GM19239 (cell line): ENCODE measurements around the gene PI16.

Experiments
- DNase-seq: peaks from one replicate; pipeline ENCODE4 v3.0.0; 2011; ENCODE audit warnings: low spot score; ENCODE audit not compliant: insufficient read length
- FAIRE-seq: peaks from 2 replicates; lab custom pipeline; 2011; peaks lifted over from hg19 to GRCh38; lab: Jason Lieb, UNC

PI16 gene

DNA sequence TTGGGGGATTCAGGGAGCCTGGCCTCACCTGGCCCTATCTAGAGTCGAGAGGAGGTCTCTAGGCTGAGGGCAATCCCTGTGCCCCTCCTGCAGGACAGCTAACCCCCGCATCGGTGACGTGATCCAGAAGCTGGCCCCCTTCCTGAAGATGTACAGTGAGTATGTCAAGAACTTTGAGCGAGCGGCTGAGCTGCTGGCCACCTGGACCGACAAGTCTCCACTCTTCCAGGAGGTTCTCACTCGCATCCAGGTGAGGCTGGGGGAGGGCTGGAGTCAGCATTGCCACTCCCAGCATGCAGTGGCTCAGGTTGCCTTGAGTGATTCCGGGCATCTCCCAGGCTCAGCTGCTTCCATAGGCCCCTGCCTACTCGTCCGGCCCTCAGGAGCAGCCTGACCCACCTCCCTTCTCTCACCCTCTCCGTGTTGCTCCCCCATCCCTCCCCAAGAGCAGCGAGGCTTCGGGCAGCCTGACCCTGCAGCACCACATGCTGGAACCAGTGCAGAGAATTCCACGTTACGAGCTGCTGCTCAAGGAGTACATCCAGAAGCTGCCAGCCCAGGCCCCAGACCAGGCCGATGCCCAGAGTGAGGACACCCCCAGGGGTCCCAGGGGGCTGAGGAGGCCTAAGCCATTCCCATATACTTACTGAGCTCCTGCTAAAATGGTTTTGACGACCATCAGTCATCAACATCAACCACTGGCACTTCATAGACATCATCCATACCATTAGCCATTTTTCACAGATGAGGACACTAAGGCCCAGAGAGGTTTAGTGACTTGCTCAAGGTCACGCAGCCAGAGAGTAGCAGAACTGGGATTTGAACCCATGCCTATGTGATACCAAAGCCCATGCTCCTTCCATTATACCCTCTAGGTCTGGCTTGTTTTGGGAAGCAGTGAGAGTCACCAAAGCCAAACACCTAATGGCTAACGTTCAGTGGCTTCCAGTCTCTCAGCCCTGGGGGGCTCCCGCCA lies 59.3 kb downstream of the PI16 start:
- no peak for FAIRE-seq
- no peak for DNase-seq
